Spleen (tissue), 11 donors: ENCODE measurements around the gene PPM1B. TPM values are rescaled to one million over a fixed set of nuclear protein-coding genes. Genes with fewer than 3 reads are reported as not detected.

Experiments used
- DNase-seq: peaks from one replicate; pipeline ENCODE4 v3.0.0-alpha.2; 2020
- H3K27ac ChIP-seq, 8 donors: fragments of 200-600 bp; sonication (generic) in 7 of 8; 1 replicate in 4 of 8; 2 replicates in 4 of 8; pipeline versions ENCODE4 v1.5.0 to v1.8.0; 2016 to 2021; ENCODE audit warnings: inconsistent platforms in 4 of 8, mild to moderate bottlenecking in 4 of 8, moderate library complexity in 1 of 8
- H3K27me3 ChIP-seq, 7 donors: fragments of 200-600 bp; sonication (generic) in 6 of 7; replicated peaks in 1 of 7; 1 replicate in 4 of 7; 2 replicates in 3 of 7; pipeline versions ENCODE4 v1.5.0 to v1.8.0; 2016 to 2021; ENCODE audit warnings: inconsistent platforms in 3 of 7, mild to moderate bottlenecking in 1 of 7
- H3K36me3 ChIP-seq, 6 donors: fragments of 200-600 bp; sonication (generic) in 5 of 6; 1 replicate in 4 of 6; 2 replicates in 2 of 6; pipeline versions ENCODE4 v1.5.0 to v1.8.0; 2016 to 2021; ENCODE audit warnings: inconsistent platforms in 2 of 6
- H3K4me1 ChIP-seq, 6 donors: fragments of 200-600 bp; sonication (generic) in 5 of 6; 1 replicate in 3 of 6; 2 replicates in 3 of 6; pipeline versions ENCODE4 v1.5.0 to v1.8.0; 2016 to 2021; ENCODE audit warnings: inconsistent platforms in 3 of 6
- H3K4me3 ChIP-seq, 8 donors: fragments of 200-600 bp; sonication (generic) in 7 of 8; 1 replicate in 4 of 8; 2 replicates in 4 of 8; pipeline versions ENCODE4 v1.5.0 to v1.8.0; 2016 to 2021; ENCODE audit warnings: inconsistent platforms in 4 of 8, mild to moderate bottlenecking in 4 of 8, moderate library complexity in 2 of 8
- H3K9me3 ChIP-seq, 8 donors: fragments of 200-600 bp; sonication (generic) in 7 of 8; 1 replicate in 4 of 8; 2 replicates in 4 of 8; pipeline versions ENCODE4 v1.5.0 to v1.8.0; 2016 to 2021; ENCODE audit warnings: inconsistent platforms in 4 of 8
- CTCF ChIP-seq, 11 experiments: fragments of 200-600 bp in 7 of 11; fragments of 450-650 bp in 4 of 11; sonication (generic) in 4 of 11; IDR thresholded peaks in 8 of 11; conservative IDR thresholded peaks in 3 of 11; 1 replicate in 7 of 11; 2 replicates in 4 of 11; pipeline versions ENCODE4 v1.4.0 to v1.8.0; 2016 to 2021; ENCODE audit warnings: antibody characterized with exemption in 11 of 11, inconsistent platforms in 4 of 11, mild to moderate bottlenecking in 1 of 11
- POLR2A ChIP-seq, 3 donors: fragments of 450-650 bp; IDR thresholded peaks; one replicate each; pipeline ENCODE4 v1.5.1; 2017; ENCODE audit warnings: antibody characterized with exemption in 3 of 3, mild to moderate bottlenecking in 1 of 3
- POLR2AphosphoS5 ChIP-seq, 3 donors: sonication (generic); formaldehyde crosslinking; IDR thresholded peaks; one replicate each; pipeline ENCODE4 v1.5.1; 2017; ENCODE audit warnings: antibody characterized with exemption in 3 of 3
- WGBS, 5 donors: extraction: QIAGEN DNeasy Blood & Tissue Kit in 3 of 5; methylation state at CpG; one replicate each; pipeline versions ENCODE4 v1.1.5 to v1.1.7; 2013 to 2018; 5-methylcytosine and 5-hydroxymethylcytosine counted together
- intact Hi-C: fragments of 100-400 bp; cut with DNase I; formaldehyde crosslinking; loops from one replicate; pipeline ENCODE4 v1.15.0; 2023; ENCODE audit warnings: low total_unique reads
- polyA plus RNA-seq, 3 donors: library from polyadenylated mRNA; stranded (reverse); fragments of 200-250 nt; gene quantifications; one replicate each; pipeline ENCODE4 v1.2.1, GENCODE V29; 2013
- total RNA-seq, 7 donors: library from RNA; depleted of rRNA in 3 of 7; stranded (reverse); fragments of >200 nt in 3 of 7; fragmentation: NEBNext Ultra II Directional in 4 of 7; extraction: Animal tissue kit (Norgen Biotek cat#: 25700) in 4 of 7; gene quantifications; one replicate each; pipeline versions ENCODE4 v1.1.0 to v1.2.1, GENCODE V29; 2016 to 2021
- donor health status: healthy with polysubstance abuse.
- donor health status: DM: no; HTN: no; CAD: no; lungs with moderate emphysema.
- donor health status: DM: no; HTN: no; CAD: no.
- donor health status: Bipolar disorder and iron deficiency.
- donor health status: healthy.
- donor health status: DM: no; HTN: no; CAD: no.
- donor health status: DM: yes; HTN: yes; CAD: no.

Gene PPM1B
- total and polyA plus RNA-seq, 10 donors: 21.9 to 86.3 (median 57.4) TPM

- WGBS, 5 donors: 85 to 96% (median 90%) methylated on average over 5 of the region's 5 CpGs
- no peak for TF ChIP-seq POLR2AphosphoS5 (IDR thresholded peaks at IDR 0.05)
- TF ChIP-seq CTCF (IDR thresholded peaks at IDR 0.05 in 8 of 11, conservative IDR thresholded peaks at IDR 0.05 in 3 of 11): no peak
- no peak for TF ChIP-seq POLR2A (IDR thresholded peaks at IDR 0.05)
- no peaks in the 10 kb centered on the region for H3K36me3 ChIP-seq
- no peaks in the 10 kb centered on the region for H3K9me3 ChIP-seq
- no peaks in the 10 kb centered on the region for H3K27me3 ChIP-seq
- H3K4me3 ChIP-seq: no peak overlapping the region
- intact Hi-C loops: no loop called here
- no peaks in the 10 kb centered on the region for H3K4me1 ChIP-seq
- DNase-seq: no peak
- H3K27ac ChIP-seq: no peak overlapping the region
These were observed 12.8 kb upstream of the PPM1B start for GRCh38 chr2:44155666-44156446.

GRCh38 chr2:44163777-44164176 is 4.9 kb upstream of the PPM1B start:
- intact Hi-C loops: no loop called here
- TF ChIP-seq POLR2A (IDR thresholded peaks at IDR 0.05) (no peak), POLR2AphosphoS5 (IDR thresholded peaks at IDR 0.05) (no peak), CTCF (IDR thresholded peaks at IDR 0.05 in 8 of 11, conservative IDR thresholded peaks at IDR 0.05 in 3 of 11) (no peak)
- peaks cover 0 to 13% (median 0%) of the 10 kb centered on the region in 6 donors for H3K4me1 ChIP-seq
- H3K4me3 ChIP-seq: no peak overlapping the region
- no peaks in the 10 kb centered on the region for H3K36me3 ChIP-seq
- H3K27me3 ChIP-seq: no peaks in the 10 kb centered on the region
- peak overlapping the region in 2 of 8 donors; percentile 3 to 34 for H3K27ac ChIP-seq
- DNase-seq: no peak
- peaks cover 0 to 12% (median 0%) of the 10 kb centered on the region in 8 donors for H3K9me3 ChIP-seq
- 55 to 83% (median 61%) methylated on average over 2 of the region's 2 CpGs for WGBS, 5 donors

- H3K4me3 ChIP-seq: no peak overlapping the region
- no peaks in the 10 kb centered on the region for H3K27me3 ChIP-seq
- H3K4me1 ChIP-seq: peaks cover 0 to 15% (median 0%) of the 10 kb centered on the region in 6 donors
- H3K9me3 ChIP-seq: peaks cover 0 to 12% (median 0%) of the 10 kb centered on the region in 8 donors
- no peaks in the 10 kb centered on the region for H3K36me3 ChIP-seq
- intact Hi-C loops: no loop called here
- no peak for DNase-seq
- no peak overlapping the region for H3K27ac ChIP-seq
- TF ChIP-seq POLR2A (IDR thresholded peaks at IDR 0.05) (no peak), CTCF (IDR thresholded peaks at IDR 0.05 in 8 of 11, conservative IDR thresholded peaks at IDR 0.05 in 3 of 11) (no peak), POLR2AphosphoS5 (IDR thresholded peaks at IDR 0.05) (no peak)
- WGBS, 5 donors: 94 to 98% (median 96%) methylated on average over 3 of the region's 3 CpGs
These were observed 4.1 kb upstream of the PPM1B start for GRCh38 chr2:44164617-44165016.

DNA sequence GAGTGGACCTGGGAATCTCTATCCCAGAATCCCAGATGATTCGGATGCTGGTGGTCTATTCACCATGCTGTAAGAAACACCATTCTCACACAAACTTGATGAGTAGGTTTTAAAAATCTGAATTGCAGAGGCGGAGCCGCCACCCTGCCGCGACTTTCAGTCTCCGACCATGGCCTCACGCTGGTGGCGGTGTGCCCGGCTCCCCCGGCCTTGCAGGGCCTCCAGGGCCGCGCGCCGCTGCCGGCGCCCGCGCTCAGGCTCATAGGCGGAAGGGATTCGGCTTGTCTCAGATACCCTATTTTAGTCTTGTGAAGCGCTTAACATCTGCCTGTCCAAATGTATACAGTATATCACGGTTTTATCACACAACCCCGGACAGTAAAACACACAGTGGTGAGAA is 2.6 kb upstream of the PPM1B start:
- Histone ChIP-seq H3K9me3 (peaks cover 0 to 12% (median 0%) of the 10 kb centered on the region in 8 donors), H3K4me3 (no peak overlapping the region), H3K4me1 (peaks cover 9 to 30% (median 13%) of the 10 kb centered on the region in 6 donors), H3K27ac (no peak overlapping the region), H3K36me3 (no peaks in the 10 kb centered on the region), H3K27me3 (no peaks in the 10 kb centered on the region)
- intact Hi-C loops: no loop called here
- TF ChIP-seq CTCF (IDR thresholded peaks at IDR 0.05 in 8 of 11, conservative IDR thresholded peaks at IDR 0.05 in 3 of 11) (no peak), POLR2A (IDR thresholded peaks at IDR 0.05) (no peak), POLR2AphosphoS5 (IDR thresholded peaks at IDR 0.05) (no peak)
- WGBS, 5 donors: 80 to 96% (median 89%) methylated on average over 20 to 23 of the region's 23 CpGs
- peak; percentile 80 for DNase-seq
